ENCODE measurements around the gene VAC14. TPM values are rescaled to one million over a fixed set of nuclear protein-coding genes. Genes with fewer than 3 reads are reported as not detected.

VAC14 gene
- polyA plus RNA-seq, 1 of the 3 experiments (the other 2 are of a cell fraction) = 33.2 TPM

GRCh38 chr16:70729292-70729691 is 71.7 kb downstream of the VAC14 start:
- H4K20me1 ChIP-seq (ENCODE audit: insufficient read depth) = no peaks in the 10 kb centered on the region
- WGBS (ENCODE audit: low lambda C conversion rate) = 98% methylated on average over 8 of the region's 8 CpGs
- H3K27me3 ChIP-seq (ENCODE audit: insufficient read depth) = no peaks in the 10 kb centered on the region
- no peaks in the 10 kb centered on the region for H3K79me2 ChIP-seq (ENCODE audit: insufficient read depth)
- DNase-seq = no peak
- no peak overlapping the region for H3K4me2 ChIP-seq
- H3F3A ChIP-seq (replicated peaks; ENCODE audit: insufficient read depth) = no peaks in the 10 kb centered on the region
- no peak overlapping the region for H3K9ac ChIP-seq
- H3K4me3 ChIP-seq (ENCODE audit: low read depth in 2 of 2, low read length in 1 of 2) = no peak overlapping the region
- no peaks in the 10 kb centered on the region for H3K9me3 ChIP-seq
- peaks cover 0 to 12% of the 10 kb centered on the region in 2 experiments for H3K36me3 ChIP-seq (replicated peaks in 1 of 2; ENCODE audit: control insufficient read depth in 1 of 2, insufficient read depth in 2 of 2, low read length in 1 of 2)
- TF ChIP-seq SIN3A (IDR thresholded peaks at IDR 0.05; ENCODE audit: borderline replicate concordance, low read depth, low read length) (no peak), RFX5 (IDR thresholded peaks at IDR 0.05; ENCODE audit: low read length) (no peak), GATA2 (CRISPR knock-in tag; IDR thresholded peaks at IDR 0.05) (no peak), USF2 (IDR thresholded peaks at IDR 0.05; ENCODE audit: borderline replicate concordance, low read depth, low read length) (no peak), FOXJ3 (CRISPR knock-in tag; IDR thresholded peaks at IDR 0.05) (no peak), REST (IDR thresholded peaks at IDR 0.05; ENCODE audit: low read depth, low read length) (no peak), CHD2 (IDR thresholded peaks at IDR 0.05; ENCODE audit: low read length, partially characterized antibody) (no peak), TCF12 (IDR thresholded peaks at IDR 0.05) (no peak)
- no peaks in the 10 kb centered on the region for H3K9me2 ChIP-seq
- POLR2A ChIA-PET = no interaction called here
- H2AFZ ChIP-seq (ENCODE audit: low read depth) = no peak overlapping the region
- peaks cover 0 to 25% of the 10 kb centered on the region in 2 experiments; a peak in 1 of 4 replicates for H3K4me1 ChIP-seq (ENCODE audit: control insufficient read depth in 1 of 2, insufficient read depth in 2 of 2, low read depth in 1 of 2, low read length in 1 of 2)
- CTCF ChIA-PET = interaction anchor here (0.7 kb wide), 1 partner anchor 42 kb away, joined by 3 read pairs; no protein-coding TSS in a partner anchor
- no peak overlapping the region for H3K27ac ChIP-seq (ENCODE audit: low read depth in 2 of 2, low read length in 1 of 2)

- TF ChIP-seq RFX5 (IDR thresholded peaks at IDR 0.05; ENCODE audit: low read length) (no peak), GABPA (IDR thresholded peaks at IDR 0.05; ENCODE audit: low read depth) (no peak), EZH2phosphoT487 (IDR thresholded peaks at IDR 0.05; ENCODE audit: borderline replicate concordance, low read depth) (no peak)
- ChIA-PET POLR2A (interaction anchor here (1.5 kb wide), 1 partner anchor 9 kb away, joined by 5 read pairs; no protein-coding TSS in a partner anchor), CTCF (interaction anchor here (1.0 to 1.3 kb wide), 3 partner anchors 11 to 43 kb away, joined by 3 to 6 read pairs (median 4); no protein-coding TSS in a partner anchor)
- H3K4me2 ChIP-seq = no peak overlapping the region
- no peak overlapping the region for H3K9ac ChIP-seq
- no peaks in the 10 kb centered on the region for H3K9me2 ChIP-seq
- H3K27ac ChIP-seq (ENCODE audit: low read depth in 2 of 2, low read length in 1 of 2) = no peak overlapping the region
- H3K27me3 ChIP-seq (ENCODE audit: insufficient read depth) = no peaks in the 10 kb centered on the region
- no peaks in the 10 kb centered on the region for H3K9me3 ChIP-seq
- H3K79me2 ChIP-seq (ENCODE audit: insufficient read depth) = no peaks in the 10 kb centered on the region
- peaks cover 0 to 12% of the 10 kb centered on the region in 2 experiments for H3K36me3 ChIP-seq (replicated peaks in 1 of 2; ENCODE audit: control insufficient read depth in 1 of 2, insufficient read depth in 2 of 2, low read length in 1 of 2)
- H3F3A ChIP-seq (replicated peaks; ENCODE audit: insufficient read depth) = no peaks in the 10 kb centered on the region
- 87% methylated on average over 6 of the region's 9 CpGs for WGBS (ENCODE audit: low lambda C conversion rate)
- peaks cover 0 to 34% of the 10 kb centered on the region in 2 experiments; a peak in 1 of 4 replicates for H3K4me1 ChIP-seq (ENCODE audit: control insufficient read depth in 1 of 2, insufficient read depth in 2 of 2, low read depth in 1 of 2, low read length in 1 of 2)
- no peak overlapping the region for H3K4me3 ChIP-seq (ENCODE audit: low read depth in 2 of 2, low read length in 1 of 2)
- no peak overlapping the region for H2AFZ ChIP-seq (ENCODE audit: low read depth)
- DNase-seq = no peak
- no peaks in the 10 kb centered on the region for H4K20me1 ChIP-seq (ENCODE audit: insufficient read depth)
Measured at GRCh38 chr16:70728150-70728549, 72.8 kb downstream of the VAC14 start.

Measured in SK-N-SH (cell line).